ENCODE data around the gene ADAMTS16.

The ADAMTS16 gene

GRCh38 chr5:5293029-5293428 is 152.9 kb downstream of the ADAMTS16 start:
- DNase-seq, result no peak

GRCh38 chr5:5294429-5294828 is 154.3 kb downstream of the ADAMTS16 start:
- DNase-seq, result no peak

GRCh38 chr5:5295351-5295750 is 155.2 kb downstream of the ADAMTS16 start:
- DNase-seq, result no peak

- DNase-seq, result no peak
Measured at GRCh38 chr5:5296051-5296450, 155.9 kb downstream of the ADAMTS16 start.

DNA sequence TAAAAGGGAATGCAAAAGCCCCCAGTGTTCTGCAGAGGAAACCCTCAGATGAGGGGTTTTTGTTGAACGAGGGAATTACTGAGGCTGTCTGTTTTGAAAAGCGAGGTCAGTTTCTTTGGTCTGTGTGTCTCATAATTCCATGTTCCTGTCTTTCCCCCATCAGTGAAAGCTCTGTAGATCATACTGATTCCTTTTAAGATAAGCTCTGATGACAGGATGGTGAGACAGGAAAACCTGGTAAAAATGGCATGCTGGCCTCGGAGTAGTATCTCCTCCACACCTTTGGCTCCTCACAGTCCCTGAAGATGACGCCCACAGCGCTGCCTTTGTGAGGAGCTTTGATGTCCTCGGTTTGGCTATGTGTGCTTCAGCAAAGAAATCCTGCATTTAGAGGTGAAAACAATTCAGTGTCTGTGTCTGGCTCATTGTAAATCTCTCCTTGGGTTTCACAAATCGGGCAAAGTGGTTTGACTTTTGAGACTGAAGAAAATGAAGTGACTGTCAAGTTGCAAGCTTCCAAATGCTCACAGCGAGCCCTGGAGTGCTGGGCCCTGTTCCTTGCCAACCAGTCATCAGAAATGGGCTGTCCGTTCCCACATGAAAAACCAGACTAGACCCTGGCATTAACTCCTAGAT is 157.4 kb downstream of the ADAMTS16 start:
- DNase-seq, result no peak

- DNase-seq, result no peak
Measured at GRCh38 chr5:5298068-5298633, 158.0 kb downstream of the ADAMTS16 start.

DNA sequence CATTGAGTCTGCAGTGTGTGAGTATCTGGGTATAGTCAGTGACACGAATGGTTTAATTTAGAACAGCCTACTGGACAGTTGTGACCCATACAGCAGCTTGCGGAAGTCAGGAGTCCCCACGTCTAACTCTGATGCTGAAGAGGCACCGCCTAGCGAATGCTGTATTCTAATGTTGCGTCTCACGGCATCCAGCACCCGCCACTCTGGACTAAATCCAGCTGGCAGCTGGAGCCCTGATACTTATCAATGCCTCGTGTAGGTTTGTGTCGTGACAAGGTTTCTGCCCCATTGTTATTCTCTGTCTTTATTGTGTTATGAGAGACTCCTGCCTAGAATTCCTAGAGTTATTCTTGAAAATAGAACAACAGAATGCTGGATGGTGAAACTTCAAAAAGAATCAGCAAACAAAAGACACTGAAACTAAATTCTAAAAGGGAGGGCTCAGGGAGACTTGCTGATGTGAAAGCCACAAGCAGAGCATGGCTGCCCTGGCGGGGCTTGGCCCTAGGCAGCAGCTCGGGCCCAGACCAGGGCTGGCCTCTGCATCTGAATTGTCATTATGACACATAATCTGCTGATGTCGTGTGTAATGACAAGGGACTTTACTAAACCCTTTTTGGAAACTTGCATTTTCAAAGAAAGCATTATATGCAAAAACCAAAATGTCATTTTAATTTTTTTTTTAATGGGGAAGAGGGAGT is 158.9 kb downstream of the ADAMTS16 start:
- no peak for DNase-seq

GRCh38 chr5:5301176-5301575 is 161.0 kb downstream of the ADAMTS16 start:
- no peak for DNase-seq

GRCh38 chr5:5302201-5302600 is 162.1 kb downstream of the ADAMTS16 start:
- DNase-seq, result no peak

DNA sequence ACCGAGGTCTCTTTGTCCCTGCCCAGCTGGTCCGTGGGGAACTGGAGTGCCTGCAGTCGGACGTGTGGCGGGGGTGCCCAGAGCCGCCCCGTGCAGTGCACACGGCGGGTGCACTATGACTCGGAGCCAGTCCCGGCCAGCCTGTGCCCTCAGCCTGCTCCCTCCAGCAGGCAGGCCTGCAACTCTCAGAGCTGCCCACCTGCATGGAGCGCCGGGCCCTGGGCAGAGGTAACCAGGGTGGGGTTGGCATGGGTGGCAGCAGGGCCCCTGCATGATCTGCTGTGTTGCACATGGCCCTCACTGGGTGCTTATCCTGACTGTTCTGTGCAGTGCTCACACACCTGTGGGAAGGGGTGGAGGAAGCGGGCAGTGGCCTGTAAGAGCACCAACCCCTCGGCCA is 163.1 kb downstream of the ADAMTS16 start:
- DNase-seq, result no peak

GRCh38 chr5:5304361-5305020 is 164.4 kb downstream of the ADAMTS16 start:
- DNase-seq, result no peak

DNA sequence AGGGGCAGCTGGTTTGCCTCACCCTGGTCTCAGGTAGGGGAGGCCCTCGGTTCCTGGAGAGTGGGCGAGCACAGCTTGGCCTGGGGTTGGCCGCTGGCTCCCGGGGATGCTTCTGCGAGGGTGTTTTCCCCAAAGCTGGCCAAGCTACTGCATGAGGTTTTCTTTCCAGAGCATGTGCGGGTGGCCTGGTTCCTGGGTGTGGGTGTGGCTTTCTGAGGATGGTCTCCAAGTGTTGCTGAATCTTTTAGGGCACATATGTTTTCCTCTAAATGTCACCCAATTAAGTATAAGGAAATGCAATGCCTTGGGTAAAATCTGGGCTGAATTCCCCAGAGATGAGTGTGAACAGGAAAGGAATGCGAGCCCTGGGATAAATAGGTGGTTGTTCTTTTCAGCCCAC is 166.6 kb downstream of the ADAMTS16 start:
- no peak for DNase-seq

GRCh38 chr5:5308319-5308718 is 168.2 kb downstream of the ADAMTS16 start:
- DNase-seq, result no peak

DNA sequence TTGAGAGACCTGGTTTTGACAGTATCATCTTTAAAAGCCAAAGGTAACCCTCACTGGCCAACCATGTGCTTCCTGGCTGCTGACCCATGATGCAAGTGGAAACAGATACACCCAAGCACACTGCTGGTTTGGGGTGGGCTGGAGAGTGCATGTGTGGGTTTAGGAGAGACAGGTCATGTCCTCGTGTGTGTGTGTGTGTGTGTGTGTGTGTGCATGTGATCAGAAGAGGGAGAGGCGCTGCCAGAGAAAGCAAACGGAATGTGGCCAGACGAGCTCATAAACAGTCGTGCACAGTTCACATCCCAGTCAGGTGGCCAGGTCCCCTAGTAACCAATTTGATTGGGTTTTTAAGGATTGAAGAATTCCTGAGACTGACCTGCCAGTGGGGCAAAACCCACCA is 169.5 kb downstream of the ADAMTS16 start:
- no peak for DNase-seq

DNA sequence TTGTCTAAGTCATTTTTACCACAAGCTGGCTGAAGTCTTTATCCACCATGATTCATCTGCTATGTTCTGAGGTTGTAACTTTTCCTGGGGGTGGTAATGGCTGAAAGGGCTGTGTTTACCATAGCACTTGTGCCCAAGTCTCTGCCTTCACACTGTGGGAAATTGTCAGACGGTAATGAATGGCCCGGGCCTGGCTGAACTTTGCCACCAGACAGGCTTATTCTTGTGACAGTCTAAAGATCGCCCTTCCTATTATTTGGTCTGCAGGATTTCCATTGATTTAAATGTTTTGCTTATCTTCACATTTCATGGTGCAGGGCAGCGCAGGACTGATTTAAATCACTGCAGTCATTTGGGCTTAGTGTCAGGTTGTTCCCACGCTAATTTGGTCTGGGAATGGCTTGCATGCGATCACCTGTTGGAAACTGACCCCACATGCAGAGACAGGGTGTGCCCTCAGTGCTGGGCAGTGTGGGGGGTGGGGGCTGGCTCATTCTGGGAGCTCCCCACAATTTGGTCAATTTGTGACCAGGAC is 173.0 kb downstream of the ADAMTS16 start:
- DNase-seq, result no peak

GRCh38 chr5:5314166-5314565 is 174.0 kb downstream of the ADAMTS16 start:
- DNase-seq, result no peak

DNA sequence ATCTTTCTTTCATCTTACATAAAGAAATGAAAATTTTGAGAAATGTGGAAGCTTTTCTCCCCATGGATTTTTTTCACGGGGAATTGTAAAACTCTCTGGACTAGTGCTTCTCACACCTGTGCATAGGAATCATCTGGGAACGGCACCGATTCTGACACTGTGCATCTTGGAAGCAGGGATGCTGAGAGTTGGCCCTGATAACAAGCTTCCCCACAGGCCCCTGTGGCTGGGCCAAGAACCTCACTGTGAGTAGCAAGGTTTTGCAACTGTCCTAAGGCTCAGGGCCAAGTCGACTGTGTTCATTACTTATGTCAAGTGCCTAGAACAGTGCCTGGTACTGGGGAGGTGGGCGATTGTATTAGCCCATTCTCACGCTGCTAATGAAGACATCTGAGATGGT is 174.5 kb downstream of the ADAMTS16 start:
- DNase-seq, result no peak

DNA sequence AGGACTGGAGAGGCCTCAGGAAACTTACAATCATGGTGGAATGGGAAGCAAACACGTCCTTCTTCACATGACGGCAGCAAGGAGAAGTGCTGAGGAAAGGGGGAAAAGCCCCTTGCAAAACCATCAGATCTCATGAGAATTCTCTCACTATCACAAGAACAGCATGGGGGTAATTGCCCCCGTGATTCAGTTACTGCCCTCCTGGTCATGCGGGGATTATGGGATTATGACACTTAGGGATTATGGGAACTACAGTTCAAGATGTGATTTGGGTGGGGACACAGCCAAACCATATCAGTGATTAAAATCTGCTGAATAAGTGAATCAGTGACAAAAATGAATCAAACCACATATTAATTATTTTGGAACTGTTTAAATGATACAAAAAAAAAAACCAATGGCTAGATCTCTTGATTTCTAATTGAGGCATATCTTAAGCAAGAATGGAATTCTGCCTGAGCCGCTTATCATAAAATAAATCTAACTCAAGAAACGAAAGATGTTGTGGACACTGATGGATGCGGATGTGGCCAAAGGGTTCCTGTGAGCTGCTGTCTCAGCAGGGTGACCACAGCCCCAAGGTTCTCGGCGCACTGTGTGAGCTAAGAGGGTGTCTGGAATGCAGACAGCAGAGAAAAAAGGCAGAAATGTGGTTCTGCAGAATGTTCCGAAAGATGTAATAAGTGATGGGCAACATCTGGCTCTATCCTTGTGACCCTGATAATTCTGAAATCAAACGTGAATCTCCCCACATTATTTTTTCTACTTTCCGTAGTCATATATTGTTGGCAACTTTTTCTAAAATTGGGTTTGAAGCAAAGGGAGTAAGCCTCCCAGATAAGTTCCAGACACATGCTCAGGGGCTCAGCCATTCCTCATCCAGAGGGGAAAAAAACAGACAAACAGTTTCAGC is 175.2 kb downstream of the ADAMTS16 start:
- no peak for DNase-seq

- DNase-seq, result no peak
Measured at GRCh38 chr5:5316334-5316733, 176.2 kb downstream of the ADAMTS16 start.

DNA sequence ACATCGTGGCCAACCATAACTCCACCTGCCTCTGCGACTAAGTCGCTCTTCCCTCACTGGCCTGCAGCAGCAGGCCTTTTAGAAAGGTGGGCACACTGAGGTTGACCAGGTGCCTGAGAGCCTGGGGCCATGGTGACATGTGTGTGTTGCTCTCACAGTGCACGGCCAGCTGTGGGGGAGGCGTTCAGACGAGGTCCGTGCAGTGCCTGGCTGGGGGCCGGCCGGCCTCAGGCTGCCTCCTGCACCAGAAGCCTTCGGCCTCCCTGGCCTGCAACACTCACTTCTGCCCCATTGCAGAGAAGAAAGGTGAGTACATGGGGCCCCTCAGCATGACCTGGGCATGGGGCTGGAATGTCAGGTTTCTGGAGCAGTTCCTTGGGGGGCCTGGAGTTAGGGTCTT is 177.8 kb downstream of the ADAMTS16 start:
- DNase-seq, result no peak

DNA sequence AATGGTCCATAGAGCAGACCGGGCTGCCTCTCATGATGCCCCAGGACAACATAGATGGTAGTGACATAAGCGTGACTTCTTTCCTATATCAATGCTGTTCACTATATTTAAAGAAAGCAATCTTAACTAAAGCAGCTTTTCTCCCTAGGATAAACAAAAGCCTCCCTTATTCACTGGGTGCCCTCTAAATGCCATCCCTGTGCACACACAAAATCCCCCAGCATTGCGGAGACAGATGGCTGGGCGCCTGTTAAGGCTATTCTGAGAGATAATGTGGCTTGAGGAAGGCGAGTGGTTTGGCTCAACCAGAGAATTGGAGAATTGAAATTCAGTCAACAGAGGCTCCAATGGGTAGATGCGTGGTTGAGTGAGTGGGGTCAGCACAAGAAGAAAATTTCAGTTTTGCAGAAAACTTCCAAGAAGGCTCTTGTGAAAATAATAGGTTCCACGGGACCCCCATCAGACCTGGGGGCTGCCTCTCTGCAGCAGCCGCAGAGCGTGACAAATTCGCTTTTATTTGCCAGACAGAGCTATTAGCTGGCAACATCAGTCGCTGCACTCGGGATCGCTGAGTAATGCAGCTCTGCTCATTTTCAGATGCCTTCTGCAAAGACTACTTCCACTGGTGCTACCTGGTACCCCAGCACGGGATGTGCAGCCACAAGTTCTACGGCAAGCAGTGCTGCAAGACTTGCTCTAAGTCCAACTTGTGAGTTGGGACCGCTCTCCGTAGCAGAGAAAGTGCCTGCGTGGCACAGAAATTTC is 178.5 kb downstream of the ADAMTS16 start:
- no peak for DNase-seq

Data from effector CD8-positive, alpha-beta T cell (primary cell).